ENCODE results near the gene ASXL1.

- TF ChIP-seq CTCF (IDR thresholded peaks at IDR 0.05; ENCODE audit: low read length) (no peak), EZH2 (IDR thresholded peaks at IDR 0.05; ENCODE audit: borderline replicate concordance, low read length) (no peak)
Observed at GRCh38 chr20:32364554-32365208, 6.5 kb downstream of the ASXL1 start.
